Measurements from ENCODE around the gene BAHCC1. TPM values are rescaled to one million over a fixed set of nuclear protein-coding genes. Genes with fewer than 3 reads are reported as not detected.

The BAHCC1 gene
- total and polyA plus RNA-seq, 9 of the 15 experiments (the other 6 are each of a cell fraction or from before 2014, with no cell fraction given), result 0.14 to 26.9 (median 5.0) TPM

GRCh38 chr17:81412490-81413093 is 17.3 kb downstream of the BAHCC1 start (continued):
- TF ChIP-seq ZC3H11A (IDR thresholded peaks at IDR 0.05; ENCODE audit: low read depth, low read length) (no peak), ZNF280A (IDR thresholded peaks at IDR 0.05; ENCODE audit: low read depth, partially characterized antibody) (no peak), ZNF274 (IDR thresholded peaks at IDR 0.05; ENCODE audit: borderline replicate concordance, low read depth, low read length) (no peak), SRSF1 (IDR thresholded peaks at IDR 0.05; ENCODE audit: low read depth, low read length) (no peak), RNF2 (IDR thresholded peaks at IDR 0.05) (peak; percentile 92), ZBED1 (IDR thresholded peaks at IDR 0.05) (0 out of 2 replicates have a peak, but pooled peaks have one; percentile 57), EP300 (IDR thresholded peaks at IDR 0.05; ENCODE audit: low read length) (peak; percentile 70; the same call in 1 of the 2 replicates), SAP30 (IDR thresholded peaks at IDR 0.05; ENCODE audit: borderline replicate concordance, insufficient read depth, low read depth, low read length, poor library complexity, severe bottlenecking) (no peak), TFAM (CRISPR knock-in tag; conservative IDR thresholded peaks at IDR 0.05) (no peak), PRPF4 (IDR thresholded peaks at IDR 0.05; ENCODE audit: insufficient read depth, low read depth, low read length, poor library complexity, severe bottlenecking) (no peak), CBX5 (IDR thresholded peaks at IDR 0.05; ENCODE audit: borderline replicate concordance, low read depth) (no peak), RBM22 (IDR thresholded peaks at IDR 0.05; ENCODE audit: low read depth, low read length, poor library complexity, severe bottlenecking) (peak; percentile 35), ZNF133 (CRISPR knock-in tag; IDR thresholded peaks at IDR 0.05) (no peak), MTA3 (IDR thresholded peaks at IDR 0.05; ENCODE audit: borderline replicate concordance) (0 out of 2 replicates have a peak, but pooled peaks have one; percentile 38)
- TF ChIP-seq, protein P1, sequence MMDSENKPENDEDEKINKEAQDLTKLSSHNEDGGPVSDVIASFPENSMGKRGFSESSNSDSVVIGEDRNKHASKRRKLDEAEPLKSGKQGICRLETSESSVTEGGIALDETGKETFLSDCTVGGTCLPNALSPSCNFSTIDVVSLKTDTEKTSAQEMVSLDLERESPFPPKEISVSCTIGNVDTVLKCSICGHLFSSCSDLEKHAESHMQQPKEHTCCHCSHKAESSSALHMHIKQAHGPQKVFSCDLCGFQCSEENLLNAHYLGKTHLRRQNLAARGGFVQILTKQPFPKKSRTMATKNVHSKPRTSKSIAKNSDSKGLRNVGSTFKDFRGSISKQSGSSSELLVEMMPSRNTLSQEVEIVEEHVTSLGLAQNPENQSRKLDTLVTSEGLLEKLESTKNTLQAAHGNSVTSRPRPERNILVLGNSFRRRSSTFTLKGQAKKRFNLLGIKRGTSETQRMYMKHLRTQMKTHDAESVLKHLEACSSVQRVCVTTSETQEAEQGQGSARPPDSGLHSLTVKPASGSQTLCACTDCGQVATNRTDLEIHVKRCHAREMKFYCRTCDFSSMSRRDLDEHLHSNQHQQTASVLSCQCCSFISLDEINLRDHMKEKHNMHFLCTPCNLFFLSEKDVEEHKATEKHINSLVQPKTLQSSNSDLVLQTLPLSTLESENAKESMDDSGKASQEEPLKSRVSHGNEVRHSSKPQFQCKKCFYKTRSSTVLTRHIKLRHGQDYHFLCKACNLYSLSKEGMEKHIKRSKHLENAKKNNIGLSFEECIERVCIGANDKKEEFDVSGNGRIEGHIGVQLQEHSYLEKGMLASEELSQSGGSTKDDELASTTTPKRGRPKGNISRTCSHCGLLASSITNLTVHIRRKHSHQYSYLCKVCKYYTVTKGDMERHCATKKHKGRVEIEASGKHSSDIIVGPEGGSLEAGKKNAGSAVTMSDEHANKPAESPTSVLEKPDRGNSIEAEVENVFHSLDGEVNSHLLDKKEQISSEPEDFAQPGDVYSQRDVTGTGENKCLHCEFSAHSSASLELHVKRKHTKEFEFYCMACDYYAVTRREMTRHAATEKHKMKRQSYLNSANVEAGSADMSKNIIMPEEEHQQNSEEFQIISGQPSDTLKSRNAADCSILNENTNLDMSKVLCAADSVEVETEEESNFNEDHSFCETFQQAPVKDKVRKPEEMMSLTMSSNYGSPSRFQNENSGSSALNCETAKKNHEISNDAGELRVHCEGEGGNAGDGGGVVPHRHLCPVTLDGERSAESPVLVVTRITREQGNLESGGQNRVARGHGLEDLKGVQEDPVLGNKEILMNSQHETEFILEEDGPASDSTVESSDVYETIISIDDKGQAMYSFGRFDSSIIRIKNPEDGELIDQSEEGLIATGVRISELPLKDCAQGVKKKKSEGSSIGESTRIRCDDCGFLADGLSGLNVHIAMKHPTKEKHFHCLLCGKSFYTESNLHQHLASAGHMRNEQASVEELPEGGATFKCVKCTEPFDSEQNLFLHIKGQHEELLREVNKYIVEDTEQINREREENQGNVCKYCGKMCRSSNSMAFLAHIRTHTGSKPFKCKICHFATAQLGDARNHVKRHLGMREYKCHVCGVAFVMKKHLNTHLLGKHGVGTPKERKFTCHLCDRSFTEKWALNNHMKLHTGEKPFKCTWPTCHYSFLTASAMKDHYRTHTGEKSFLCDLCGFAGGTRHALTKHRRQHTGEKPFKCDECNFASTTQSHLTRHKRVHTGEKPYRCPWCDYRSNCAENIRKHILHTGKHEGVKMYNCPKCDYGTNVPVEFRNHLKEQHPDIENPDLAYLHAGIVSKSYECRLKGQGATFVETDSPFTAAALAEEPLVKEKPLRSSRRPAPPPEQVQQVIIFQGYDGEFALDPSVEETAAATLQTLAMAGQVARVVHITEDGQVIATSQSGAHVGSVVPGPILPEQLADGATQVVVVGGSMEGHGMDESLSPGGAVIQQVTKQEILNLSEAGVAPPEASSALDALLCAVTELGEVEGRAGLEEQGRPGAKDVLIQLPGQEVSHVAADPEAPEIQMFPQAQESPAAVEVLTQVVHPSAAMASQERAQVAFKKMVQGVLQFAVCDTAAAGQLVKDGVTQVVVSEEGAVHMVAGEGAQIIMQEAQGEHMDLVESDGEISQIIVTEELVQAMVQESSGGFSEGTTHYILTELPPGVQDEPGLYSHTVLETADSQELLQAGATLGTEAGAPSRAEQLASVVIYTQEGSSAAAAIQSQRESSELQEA (IDR thresholded peaks at IDR 0.05; ENCODE audit: low read depth), result no peak
- TF ChIP-seq, protein P2, sequence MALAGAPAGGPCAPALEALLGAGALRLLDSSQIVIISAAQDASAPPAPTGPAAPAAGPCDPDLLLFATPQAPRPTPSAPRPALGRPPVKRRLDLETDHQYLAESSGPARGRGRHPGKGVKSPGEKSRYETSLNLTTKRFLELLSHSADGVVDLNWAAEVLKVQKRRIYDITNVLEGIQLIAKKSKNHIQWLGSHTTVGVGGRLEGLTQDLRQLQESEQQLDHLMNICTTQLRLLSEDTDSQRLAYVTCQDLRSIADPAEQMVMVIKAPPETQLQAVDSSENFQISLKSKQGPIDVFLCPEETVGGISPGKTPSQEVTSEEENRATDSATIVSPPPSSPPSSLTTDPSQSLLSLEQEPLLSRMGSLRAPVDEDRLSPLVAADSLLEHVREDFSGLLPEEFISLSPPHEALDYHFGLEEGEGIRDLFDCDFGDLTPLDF (CRISPR knock-in tag; IDR thresholded peaks at IDR 0.05), result no peak
